Activated T-helper 9 cell treated with anti-CD3 and anti-CD28 coated beads, Interleukin-2, amount 50 U/mL, for 16 hours (primary cell): ENCODE results near the gene SHISAL1.

Experiments
- DNase-seq: peaks from one replicate; pipeline ENCODE4 v3.0.0-alpha.2; 2020; ENCODE audit warnings: low read depth

SHISAL1 gene

DNA sequence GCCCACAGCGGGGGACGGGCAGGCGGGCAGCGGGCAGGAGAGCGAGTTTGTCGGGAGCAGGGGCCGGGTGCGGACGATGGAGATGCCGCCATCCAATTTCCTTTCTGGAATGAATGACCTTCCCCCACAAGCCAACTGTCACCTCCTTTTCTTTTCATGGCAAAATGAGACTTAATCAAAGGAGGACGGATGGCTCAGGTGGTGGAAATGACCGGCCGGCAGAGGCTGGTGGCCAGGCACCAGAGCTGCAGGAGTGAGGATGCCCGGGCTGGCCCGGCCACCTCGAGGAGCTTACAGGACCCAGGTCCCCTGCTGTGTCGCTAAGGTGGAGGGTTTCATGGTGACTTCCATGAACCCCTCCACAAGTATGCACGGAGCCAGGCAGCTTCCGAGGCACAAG lies 11.7 kb downstream of the SHISAL1 start:
- DNase-seq, result no peak

- no peak for DNase-seq
Measured at GRCh38 chr22:44299124-44299523, 13.6 kb downstream of the SHISAL1 start.

DNA sequence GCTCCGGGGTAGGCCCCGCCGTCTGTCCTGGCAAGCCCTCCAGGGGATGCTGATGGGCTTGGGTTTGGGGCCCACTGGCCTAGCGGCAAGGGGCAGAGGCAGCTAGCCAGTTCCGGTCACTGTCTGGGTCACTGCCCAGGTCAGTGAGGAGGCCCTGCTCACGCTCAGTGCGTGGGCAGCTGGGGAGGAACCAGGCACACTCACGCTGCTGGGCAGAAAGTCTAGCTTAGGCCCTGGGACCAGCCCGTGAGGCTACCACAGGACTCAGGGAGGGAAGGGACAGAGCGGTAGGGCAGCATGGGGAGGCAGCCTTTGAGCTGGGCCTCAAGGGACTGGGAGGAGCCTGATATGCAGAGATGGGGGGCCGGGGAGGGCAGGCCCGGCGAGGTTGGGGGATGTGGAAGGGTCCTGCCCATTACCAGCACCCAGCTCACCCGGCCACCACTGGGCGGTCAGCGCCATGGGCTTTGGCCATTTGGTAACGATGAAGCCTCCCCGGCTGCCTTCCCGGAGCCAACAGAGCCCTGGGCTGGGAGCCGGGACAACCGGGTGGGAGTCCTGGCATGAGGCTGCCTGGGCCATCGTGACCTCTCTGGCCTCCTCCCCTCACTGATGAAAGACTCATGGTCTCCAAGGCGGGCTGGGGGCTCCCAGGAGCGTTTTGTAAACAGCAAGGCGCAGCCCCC lies 14.2 kb downstream of the SHISAL1 start:
- no peak for DNase-seq

DNA sequence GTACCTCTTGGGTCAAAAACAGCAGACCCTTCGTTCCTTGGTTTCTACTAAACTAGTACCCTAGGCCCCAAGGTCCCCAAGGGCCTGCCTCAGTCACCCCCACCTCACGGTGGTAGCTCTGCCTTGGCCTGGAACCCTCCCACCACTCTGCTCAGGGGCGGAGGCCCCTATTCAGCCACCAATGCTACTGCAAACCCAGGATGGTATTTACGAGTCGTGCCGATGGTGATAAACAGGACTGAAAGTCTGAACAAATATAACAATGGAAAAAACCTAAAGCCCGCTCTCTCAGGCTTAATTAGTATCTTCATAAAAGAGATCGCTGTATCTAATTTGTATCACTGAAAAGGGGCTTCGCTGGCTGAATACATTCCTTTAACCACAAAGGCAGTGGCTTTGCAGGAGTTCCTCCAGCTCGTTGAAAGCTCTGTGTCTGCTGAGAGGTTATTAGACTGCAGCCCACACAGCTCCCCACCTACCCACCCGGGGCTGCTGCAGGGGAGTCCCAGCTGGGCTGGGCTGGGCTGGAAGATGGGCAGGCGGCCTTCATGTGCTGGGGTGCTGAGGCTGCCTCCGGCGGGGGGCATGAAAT lies 15.2 kb downstream of the SHISAL1 start:
- DNase-seq, result no peak

- DNase-seq, result no peak
Measured at GRCh38 chr22:44295406-44295805, 17.3 kb downstream of the SHISAL1 start.

GRCh38 chr22:44293876-44294275 lies 18.9 kb downstream of the SHISAL1 start:
- DNase-seq, result no peak

DNA sequence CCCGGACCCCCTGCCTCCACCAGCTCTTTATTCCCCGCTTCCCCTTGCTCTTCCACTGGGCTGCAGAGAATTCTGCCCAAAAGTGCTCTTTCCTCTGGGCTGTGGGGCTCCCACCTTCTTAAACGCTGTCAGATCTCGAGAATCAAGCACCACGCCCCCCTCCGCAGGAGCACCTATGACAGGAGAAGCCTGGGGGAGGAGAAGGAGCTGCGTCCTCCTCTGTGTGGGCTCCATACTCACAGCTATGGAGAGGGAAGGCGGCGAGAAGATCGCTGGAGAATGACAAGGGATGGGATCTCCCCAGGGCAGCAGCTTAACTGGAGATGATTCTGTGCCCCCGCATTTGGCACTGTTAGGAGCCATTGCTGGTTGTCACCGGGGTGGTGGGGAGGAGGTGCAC lies 19.7 kb downstream of the SHISAL1 start:
- DNase-seq, result no peak

- no peak for DNase-seq
Measured at GRCh38 chr22:44292521-44292920, 20.2 kb downstream of the SHISAL1 start.

DNA sequence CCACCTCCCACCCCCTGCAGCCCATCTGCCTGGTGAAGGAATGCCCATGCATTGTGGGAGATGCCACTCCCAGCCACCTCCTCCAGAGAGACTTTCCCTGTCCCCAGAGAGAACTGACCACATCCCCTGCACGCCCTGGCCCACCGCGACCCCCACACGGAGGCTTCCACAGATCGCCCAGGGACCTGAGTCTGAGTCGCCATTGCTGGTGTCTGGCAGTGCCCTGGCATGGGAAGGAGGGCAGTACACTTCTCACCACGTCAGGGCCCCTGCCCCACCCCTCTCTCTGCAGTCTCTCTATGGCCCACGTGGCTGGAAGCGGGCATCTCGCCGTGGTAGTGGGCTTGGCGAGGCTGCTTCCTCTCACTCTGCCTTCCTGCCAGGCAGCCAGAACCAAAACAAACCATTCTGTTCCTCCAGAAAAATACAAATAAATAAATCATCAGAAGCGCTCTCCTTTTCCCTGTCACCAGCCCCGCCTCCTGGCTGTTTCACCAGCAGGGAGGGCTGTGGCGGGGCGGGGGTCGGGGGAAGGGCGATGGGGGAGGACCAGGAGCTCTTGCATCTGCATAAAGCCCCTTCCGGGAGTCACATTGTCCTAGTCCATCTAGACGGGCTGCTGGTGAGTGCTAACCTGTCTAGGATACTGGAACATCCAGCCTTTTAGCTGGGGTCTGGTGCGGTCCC lies 20.9 kb downstream of the SHISAL1 start:
- no peak for DNase-seq

GRCh38 chr22:44291265-44291664 lies 21.5 kb downstream of the SHISAL1 start:
- no peak for DNase-seq

DNA sequence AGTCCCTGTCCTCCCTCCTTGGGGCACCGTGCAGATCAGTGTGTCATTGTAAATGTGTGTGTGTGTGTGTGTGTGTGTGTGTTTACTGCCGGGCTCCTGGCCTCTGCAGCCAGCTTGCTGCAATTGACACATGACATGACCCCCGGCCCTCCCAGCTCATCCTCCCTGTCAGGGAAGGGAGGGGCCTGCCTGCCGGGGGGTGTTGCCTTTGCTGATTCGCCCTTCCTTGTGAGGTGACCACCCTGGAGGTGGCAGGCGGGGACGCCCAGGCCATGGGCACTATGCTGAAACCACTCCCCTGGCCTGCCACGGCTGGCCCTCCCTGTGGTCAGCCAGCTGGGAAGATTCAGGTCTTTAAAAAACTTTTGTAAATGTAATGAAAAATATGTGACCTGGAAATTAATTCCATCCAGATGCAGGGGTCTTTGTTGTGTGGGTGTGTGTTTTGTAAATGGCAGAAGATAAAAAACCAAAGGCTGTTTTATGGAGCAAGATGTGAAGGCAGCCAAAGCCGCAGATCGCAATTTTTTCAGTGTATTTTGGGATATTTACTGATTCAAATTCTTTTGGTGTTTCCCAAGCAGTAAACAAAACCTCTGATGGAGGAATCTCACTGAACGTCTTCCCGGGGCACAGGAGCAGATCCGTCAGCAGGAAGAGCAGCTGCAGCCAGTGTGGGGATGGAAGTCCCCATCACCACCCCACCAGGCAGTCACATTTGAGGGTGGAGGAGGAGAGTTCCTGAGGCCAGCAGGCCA lies 23.2 kb downstream of the SHISAL1 start:
- DNase-seq, result no peak

DNA sequence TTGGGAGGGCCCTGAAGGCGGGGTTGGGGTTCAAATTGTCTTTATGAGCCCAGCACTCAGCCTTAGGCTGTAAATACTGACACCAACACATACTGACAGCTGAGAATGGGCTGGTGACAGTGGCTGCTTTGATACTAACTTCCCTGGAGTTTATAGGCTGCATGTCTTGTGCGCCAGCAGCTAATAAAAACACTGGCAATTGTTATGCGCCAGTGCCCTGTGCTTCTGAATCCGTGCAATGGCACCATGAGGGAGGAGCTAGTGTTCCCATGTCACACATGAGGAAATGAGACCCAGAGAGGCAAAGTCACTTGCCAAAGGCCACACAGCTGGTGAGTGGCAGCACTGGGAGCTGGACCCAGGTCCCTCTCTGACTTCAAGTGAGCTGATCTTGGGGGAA lies 23.8 kb downstream of the SHISAL1 start:
- DNase-seq, result no peak

DNA sequence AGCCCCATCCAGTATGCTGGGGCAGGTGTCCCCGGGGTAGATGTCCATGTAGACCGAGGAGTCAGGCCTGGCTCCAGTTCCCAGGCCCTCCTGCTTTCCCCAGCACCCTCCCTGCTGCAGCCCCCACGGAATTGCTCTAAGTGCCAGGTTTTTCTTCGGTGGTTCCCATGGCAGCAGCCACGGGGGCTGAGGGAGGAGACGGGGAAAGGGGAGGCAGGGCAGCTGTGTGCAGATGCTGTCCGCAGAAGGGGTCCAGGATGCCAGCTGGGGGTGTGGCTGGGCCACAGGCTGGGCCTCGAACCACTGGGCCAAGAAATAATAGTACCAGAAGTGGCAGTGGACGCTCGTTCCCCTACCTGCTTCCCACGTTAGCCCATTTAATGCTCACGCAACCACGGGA lies 25.0 kb downstream of the SHISAL1 start:
- no peak for DNase-seq

DNA sequence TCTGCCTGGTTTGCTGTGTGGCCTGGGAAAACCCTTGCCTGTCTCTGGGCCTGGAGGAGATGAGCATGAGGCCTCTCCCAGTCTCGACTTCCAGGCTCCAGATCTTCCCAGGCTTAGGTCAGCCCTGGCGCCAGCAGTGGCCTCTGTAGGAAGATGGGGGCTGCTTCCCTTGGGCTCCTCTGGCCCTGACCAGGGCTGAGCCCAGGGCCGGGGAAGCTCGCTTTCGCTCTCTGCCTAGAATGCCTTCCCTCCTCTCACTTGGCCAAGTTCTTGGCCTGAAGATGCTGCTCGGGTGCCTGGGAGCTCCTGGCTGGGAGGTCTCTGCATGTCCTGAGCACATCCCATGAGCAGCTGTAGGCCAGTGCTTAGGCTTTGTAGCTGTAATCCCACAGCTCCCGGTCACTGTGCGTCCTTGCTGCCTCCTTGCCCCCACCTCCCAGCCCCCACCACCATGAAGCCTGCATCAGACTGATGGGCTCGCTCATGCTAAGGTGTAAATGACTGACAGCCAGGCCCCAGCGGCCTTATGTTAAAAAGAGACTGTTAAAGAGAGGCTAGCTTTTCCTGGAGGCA lies 25.5 kb downstream of the SHISAL1 start:
- no peak for DNase-seq

GRCh38 chr22:44286646-44287045 lies 26.1 kb downstream of the SHISAL1 start:
- DNase-seq, result no peak

DNA sequence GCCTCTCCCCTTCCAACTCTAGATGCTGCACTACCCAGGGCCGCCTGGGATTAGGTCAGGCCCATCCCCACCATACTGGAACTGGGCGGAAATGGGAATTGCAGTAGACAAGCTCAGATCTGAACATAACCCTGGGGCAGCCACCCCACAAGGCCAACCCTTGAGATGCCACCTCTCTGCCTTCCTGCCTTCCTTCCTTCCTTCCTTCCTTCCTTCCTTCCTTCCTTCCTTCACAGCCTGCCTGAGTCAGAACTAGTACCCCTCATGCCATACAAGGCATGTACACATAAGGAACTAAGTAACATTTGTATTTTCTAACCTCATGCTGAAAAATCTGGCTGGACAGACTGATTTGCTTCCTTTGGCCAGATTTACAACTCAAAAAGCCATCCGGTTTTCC lies 28.0 kb downstream of the SHISAL1 start:
- no peak for DNase-seq

GRCh38 chr22:44281768-44282637 lies 30.7 kb downstream of the SHISAL1 start:
- no peak for DNase-seq

DNA sequence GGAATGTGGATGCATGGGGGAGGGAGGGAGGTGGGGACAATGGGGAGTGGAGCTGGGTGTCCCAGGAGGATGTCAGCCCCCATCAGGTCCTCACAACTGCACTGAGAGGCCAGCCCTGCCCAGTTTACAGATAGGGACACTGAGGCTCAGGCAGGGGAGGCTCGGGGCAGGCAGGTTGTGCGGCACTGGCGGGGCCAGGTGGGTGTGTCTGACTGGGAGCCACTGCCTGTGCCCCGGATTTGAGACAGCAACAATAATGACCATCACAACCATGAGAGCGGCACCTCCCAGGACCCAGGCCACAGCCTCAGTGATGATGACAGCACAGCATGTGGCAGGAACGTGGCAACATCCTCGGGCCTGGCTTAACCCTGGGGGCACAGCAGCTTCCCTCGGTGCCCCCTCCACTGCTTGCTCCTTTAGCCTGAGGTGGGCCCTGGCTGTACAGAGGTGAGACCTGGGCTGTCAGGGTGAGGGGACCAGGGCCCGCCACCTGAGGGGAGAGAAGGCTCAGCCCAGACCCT lies 32.0 kb downstream of the SHISAL1 start:
- no peak for DNase-seq

DNA sequence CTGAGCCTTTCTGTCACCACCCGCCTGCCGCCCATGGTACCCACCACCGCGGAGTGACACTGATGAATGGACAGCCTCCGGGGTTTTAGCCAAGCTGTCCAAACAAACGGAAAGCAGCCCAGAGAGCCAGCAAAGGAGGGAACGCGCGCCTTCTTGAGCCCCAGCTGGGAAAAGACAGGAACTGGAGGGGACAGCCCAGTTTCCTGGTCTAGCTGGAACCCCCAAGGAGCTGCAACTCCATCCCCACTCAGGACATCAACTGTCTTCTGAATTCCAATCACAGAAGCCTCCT lies 33.7 kb downstream of the SHISAL1 start:
- no peak for DNase-seq

- DNase-seq, result no peak
Measured at GRCh38 chr22:44278243-44279068, 34.3 kb downstream of the SHISAL1 start.
